ENCODE measurements around the gene SLC28A1.

SLC28A1 gene

DNA sequence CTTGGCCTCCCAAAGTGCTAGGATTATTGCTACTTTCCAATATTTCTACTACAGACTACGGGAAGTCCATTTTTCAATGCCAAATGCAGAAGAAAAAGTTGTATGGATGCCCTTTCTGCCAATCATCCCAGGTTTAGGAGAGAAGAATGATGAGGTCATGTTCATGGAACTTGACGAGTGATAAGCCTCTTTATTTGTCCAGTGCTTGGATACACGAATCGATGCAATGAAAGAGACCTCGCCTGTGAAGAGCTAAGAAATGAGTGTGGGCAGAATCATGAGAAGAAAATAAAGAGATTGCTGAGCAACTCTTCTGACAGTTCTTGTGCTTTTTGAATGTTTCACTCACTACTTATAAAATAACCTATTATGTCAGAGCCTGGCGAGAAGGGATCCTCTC, 996 bp upstream of the SLC28A1 start:
- peak; percentile 60 for DNase-seq
- Histone ChIP-seq H3K27ac (no peak overlapping the region), H3K36me3 (replicated peaks) (no peaks in the 10 kb centered on the region), H3K27me3 (replicated peaks) (no peaks in the 10 kb centered on the region), H3K4me3 (ENCODE audit: low read depth, low read length) (no peak overlapping the region)
- in situ Hi-C loops (cut with HindIII; ENCODE audit: low pct_ligation_motif_present, low sequenced_read_pairs), result no loop called here
- TF ChIP-seq, protein P1, sequence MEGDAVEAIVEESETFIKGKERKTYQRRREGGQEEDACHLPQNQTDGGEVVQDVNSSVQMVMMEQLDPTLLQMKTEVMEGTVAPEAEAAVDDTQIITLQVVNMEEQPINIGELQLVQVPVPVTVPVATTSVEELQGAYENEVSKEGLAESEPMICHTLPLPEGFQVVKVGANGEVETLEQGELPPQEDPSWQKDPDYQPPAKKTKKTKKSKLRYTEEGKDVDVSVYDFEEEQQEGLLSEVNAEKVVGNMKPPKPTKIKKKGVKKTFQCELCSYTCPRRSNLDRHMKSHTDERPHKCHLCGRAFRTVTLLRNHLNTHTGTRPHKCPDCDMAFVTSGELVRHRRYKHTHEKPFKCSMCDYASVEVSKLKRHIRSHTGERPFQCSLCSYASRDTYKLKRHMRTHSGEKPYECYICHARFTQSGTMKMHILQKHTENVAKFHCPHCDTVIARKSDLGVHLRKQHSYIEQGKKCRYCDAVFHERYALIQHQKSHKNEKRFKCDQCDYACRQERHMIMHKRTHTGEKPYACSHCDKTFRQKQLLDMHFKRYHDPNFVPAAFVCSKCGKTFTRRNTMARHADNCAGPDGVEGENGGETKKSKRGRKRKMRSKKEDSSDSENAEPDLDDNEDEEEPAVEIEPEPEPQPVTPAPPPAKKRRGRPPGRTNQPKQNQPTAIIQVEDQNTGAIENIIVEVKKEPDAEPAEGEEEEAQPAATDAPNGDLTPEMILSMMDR (IDR thresholded peaks at IDR 0.05; ENCODE audit: low read depth, low read length, missing control alignments), result no peak

DNA sequence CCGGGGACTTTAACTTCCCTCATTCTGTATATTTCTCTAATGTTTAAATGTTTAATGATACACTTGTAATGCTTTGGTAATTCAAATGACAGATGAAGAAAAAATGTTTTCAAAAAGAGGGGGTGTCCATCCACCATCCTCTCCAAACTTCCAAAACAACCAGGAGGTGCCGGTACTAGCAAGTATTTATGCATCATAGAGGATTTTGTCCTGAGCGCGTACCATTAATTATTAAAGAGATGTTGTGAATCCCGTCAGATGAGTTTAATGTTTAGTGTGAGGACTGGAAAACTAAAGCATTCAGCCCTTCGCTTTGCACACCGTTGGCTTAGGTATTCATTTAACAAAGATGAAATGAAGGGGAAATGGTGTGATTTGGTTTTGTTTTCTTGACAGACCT, 1.3 kb downstream of the SLC28A1 start:
- no peak for DNase-seq

DNA sequence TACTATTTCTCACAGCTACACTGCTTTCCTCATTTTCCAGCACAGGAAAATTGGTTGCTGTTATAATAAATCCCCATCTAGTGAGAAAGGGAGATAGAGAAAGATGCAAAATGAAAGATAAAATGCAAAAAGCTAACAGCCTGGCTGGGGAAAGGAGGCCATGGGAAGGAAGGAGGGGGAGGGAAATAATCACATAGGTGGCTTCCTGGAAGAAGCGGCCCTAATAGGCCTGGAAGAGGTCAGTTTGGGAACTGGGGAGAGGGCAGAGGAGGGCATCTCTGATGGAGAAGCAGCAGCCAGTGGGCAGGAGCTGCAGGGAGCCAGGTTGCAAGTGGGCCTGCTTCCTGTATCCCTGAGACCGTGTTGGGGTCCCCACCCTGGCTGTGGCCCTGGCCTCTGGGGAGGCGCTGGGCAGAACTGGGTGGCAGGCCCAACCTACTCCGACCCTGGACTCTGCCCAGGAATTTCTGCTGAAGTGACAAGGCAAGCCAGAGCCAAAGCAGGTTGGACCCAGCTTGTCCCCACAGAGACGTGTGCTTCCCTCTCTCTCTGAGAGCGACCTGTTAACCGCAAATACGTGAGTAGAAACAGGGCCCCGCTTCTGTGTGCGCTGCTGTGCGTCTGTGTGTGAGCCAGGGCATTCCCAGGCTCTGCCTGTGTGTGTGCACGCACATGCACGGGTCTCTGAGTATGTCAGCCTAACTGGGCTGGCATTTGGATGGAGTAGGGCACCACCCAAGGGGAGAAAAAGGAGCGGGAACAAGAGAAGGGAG, 1.9 kb downstream of the SLC28A1 start:
- no peak for DNase-seq
- in situ Hi-C loops (cut with HindIII; ENCODE audit: low pct_ligation_motif_present, low sequenced_read_pairs), result no loop called here
- TF ChIP-seq, protein P1 (IDR thresholded peaks at IDR 0.05; ENCODE audit: low read depth, low read length, missing control alignments), result no peak
- H3K27me3 ChIP-seq (replicated peaks), result no peaks in the 10 kb centered on the region
- no peak overlapping the region for H3K27ac ChIP-seq
- no peak overlapping the region for H3K4me3 ChIP-seq (ENCODE audit: low read depth, low read length)
- no peaks in the 10 kb centered on the region for H3K36me3 ChIP-seq (replicated peaks)

More for the DNA sequence above, 1.3 kb downstream of the SLC28A1 start:
- H3K27me3 ChIP-seq (replicated peaks), result no peaks in the 10 kb centered on the region
- H3K27ac ChIP-seq, result no peak overlapping the region
- no peak overlapping the region for H3K4me3 ChIP-seq (ENCODE audit: low read depth, low read length)
- TF ChIP-seq, protein P1 (IDR thresholded peaks at IDR 0.05; ENCODE audit: low read depth, low read length, missing control alignments), result no peak
- no peaks in the 10 kb centered on the region for H3K36me3 ChIP-seq (replicated peaks)
- in situ Hi-C loops (cut with HindIII; ENCODE audit: low pct_ligation_motif_present, low sequenced_read_pairs), result no loop called here

DNA sequence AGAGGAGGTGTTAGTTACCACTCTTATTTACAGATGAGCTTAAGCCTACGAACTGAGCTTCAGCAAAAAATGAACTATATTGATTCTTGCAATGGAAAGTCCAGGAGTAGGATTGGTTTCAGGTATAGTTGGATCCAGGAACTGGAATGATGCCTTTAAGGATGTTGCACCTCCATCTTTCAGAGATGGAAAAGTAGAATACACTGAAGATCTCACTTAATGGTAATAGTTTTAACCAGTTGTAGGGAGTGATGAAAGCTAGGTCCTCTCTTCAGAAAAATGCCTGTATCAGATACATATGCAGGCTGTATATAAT, 2.5 kb downstream of the SLC28A1 start:
- TF ChIP-seq, protein P1 (IDR thresholded peaks at IDR 0.05; ENCODE audit: low read depth, low read length, missing control alignments), result no peak
- Histone ChIP-seq H3K27me3 (replicated peaks) (no peaks in the 10 kb centered on the region), H3K4me3 (ENCODE audit: low read depth, low read length) (no peak overlapping the region), H3K27ac (no peak overlapping the region), H3K36me3 (replicated peaks) (no peaks in the 10 kb centered on the region)
- in situ Hi-C loops (cut with HindIII; ENCODE audit: low pct_ligation_motif_present, low sequenced_read_pairs), result no loop called here
- DNase-seq, result no peak

DNA sequence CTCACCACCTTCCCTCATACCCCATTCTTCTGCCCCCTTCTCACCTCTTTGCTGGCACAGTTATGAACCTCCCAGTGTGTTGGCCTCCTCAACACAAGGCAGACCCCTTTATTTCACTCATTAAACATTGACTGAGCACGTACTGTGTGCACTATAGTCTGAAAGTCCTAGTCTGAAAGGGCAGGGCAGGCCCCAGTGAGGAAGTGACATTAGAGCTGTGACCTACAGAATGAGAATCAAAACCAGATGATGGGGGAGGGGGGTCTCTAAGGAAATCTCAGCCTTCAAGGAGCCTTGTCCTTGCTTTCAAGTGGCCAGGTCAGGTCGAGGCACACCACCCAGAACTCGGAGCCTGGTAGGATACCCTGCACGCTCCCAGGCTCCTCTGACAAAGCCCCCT, 3.5 kb downstream of the SLC28A1 start:
- H3K27ac ChIP-seq, result no peak overlapping the region
- no peak for DNase-seq
- in situ Hi-C loops (cut with HindIII; ENCODE audit: low pct_ligation_motif_present, low sequenced_read_pairs), result no loop called here
- H3K4me3 ChIP-seq (ENCODE audit: low read depth, low read length), result no peak overlapping the region
- no peaks in the 10 kb centered on the region for H3K36me3 ChIP-seq (replicated peaks)
- H3K27me3 ChIP-seq (replicated peaks), result no peaks in the 10 kb centered on the region
- TF ChIP-seq, protein P1 (IDR thresholded peaks at IDR 0.05; ENCODE audit: low read depth, low read length, missing control alignments), result no peak

DNA sequence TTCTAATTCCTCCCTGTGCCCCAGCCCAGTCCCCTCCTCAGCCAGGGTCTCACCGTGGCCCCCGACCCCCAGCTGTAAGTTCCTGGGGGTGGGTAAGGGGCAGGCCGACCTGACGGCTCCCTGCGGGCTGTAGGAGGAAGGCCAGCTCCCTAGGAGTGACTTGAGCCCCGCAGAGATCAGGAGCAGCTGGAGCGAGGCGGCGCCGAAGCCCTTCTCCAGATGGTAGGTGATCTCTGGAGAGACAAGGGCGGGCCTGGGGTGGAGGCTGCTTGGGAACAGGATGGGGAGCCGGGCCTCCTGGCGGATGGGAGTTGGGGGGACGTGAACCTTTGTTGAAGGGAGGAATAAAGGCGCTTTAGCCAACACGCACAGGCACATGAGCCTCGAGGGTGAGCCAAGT, 4.2 kb downstream of the SLC28A1 start:
- Histone ChIP-seq H3K27ac (no peak overlapping the region), H3K4me3 (ENCODE audit: low read depth, low read length) (no peak overlapping the region), H3K36me3 (replicated peaks) (no peaks in the 10 kb centered on the region), H3K27me3 (replicated peaks) (no peaks in the 10 kb centered on the region)
- in situ Hi-C loops (cut with HindIII; ENCODE audit: low pct_ligation_motif_present, low sequenced_read_pairs), result no loop called here
- no peak for DNase-seq
- TF ChIP-seq, protein P1 (IDR thresholded peaks at IDR 0.05; ENCODE audit: low read depth, low read length, missing control alignments), result no peak
